Measurements from ENCODE around the gene BCL2L14. TPM values are rescaled to one million over a fixed set of nuclear protein-coding genes. Genes with fewer than 3 reads are reported as not detected.
"Not testable (repeated sequence)": the region's sequence is repeated elsewhere in the genome, so short reads cannot be mapped to it uniquely, and the experiment has no call there.

Gene BCL2L14
- total RNA-seq, 1 donor, result 0.21 TPM

- H3K4me3 ChIP-seq (ENCODE audit: low read length), result no peak overlapping the region
- no peaks in the 10 kb centered on the region for H3K27me3 ChIP-seq (ENCODE audit: insufficient read depth, low read length)
- no peaks in the 10 kb centered on the region for H3K9me3 ChIP-seq (ENCODE audit: low read depth, low read length)
- no peaks in the 10 kb centered on the region for H3K4me1 ChIP-seq (ENCODE audit: insufficient read depth, low read length)
These were observed 44.8 kb downstream of the BCL2L14 start for GRCh38 chr12:12115514-12115913.

GRCh38 chr12:12116677-12117076 lies 45.9 kb downstream of the BCL2L14 start:
- H3K4me1 ChIP-seq (ENCODE audit: insufficient read depth, low read length), result no peaks in the 10 kb centered on the region
- H3K4me3 ChIP-seq (ENCODE audit: low read length), result no peak overlapping the region
- H3K27me3 ChIP-seq (ENCODE audit: insufficient read depth, low read length), result no peaks in the 10 kb centered on the region
- H3K9me3 ChIP-seq (ENCODE audit: low read depth, low read length), result no peaks in the 10 kb centered on the region

- H3K9me3 ChIP-seq (ENCODE audit: low read depth, low read length), result no peaks in the 10 kb centered on the region
- no peak overlapping the region for H3K4me3 ChIP-seq (ENCODE audit: low read length)
- no peaks in the 10 kb centered on the region for H3K4me1 ChIP-seq (ENCODE audit: insufficient read depth, low read length)
- H3K27me3 ChIP-seq (ENCODE audit: insufficient read depth, low read length), result no peaks in the 10 kb centered on the region
These were observed 50.3 kb downstream of the BCL2L14 start for GRCh38 chr12:12121061-12121460.

- no peaks in the 10 kb centered on the region for H3K4me1 ChIP-seq (ENCODE audit: insufficient read depth, low read length)
- H3K27me3 ChIP-seq (ENCODE audit: insufficient read depth, low read length), result no peaks in the 10 kb centered on the region
- no peak overlapping the region for H3K4me3 ChIP-seq (ENCODE audit: low read length)
- H3K9me3 ChIP-seq (ENCODE audit: low read depth, low read length), result no peaks in the 10 kb centered on the region
These were observed 52.4 kb downstream of the BCL2L14 start for GRCh38 chr12:12123036-12123604.

GRCh38 chr12:12126551-12126950 lies 55.8 kb downstream of the BCL2L14 start:
- no peaks in the 10 kb centered on the region for H3K27me3 ChIP-seq (ENCODE audit: insufficient read depth, low read length)
- H3K4me1 ChIP-seq (ENCODE audit: insufficient read depth, low read length), result no peaks in the 10 kb centered on the region
- no peaks in the 10 kb centered on the region for H3K9me3 ChIP-seq (ENCODE audit: low read depth, low read length)
- no peak overlapping the region for H3K4me3 ChIP-seq (ENCODE audit: low read length)

- no peaks in the 10 kb centered on the region for H3K4me1 ChIP-seq (ENCODE audit: insufficient read depth, low read length)
- no peaks in the 10 kb centered on the region for H3K27me3 ChIP-seq (ENCODE audit: insufficient read depth, low read length)
- no peak overlapping the region for H3K4me3 ChIP-seq (ENCODE audit: low read length)
- no peaks in the 10 kb centered on the region for H3K9me3 ChIP-seq (ENCODE audit: low read depth, low read length)
These were observed 56.6 kb downstream of the BCL2L14 start for GRCh38 chr12:12127304-12127703.

- no peaks in the 10 kb centered on the region for H3K4me1 ChIP-seq (ENCODE audit: insufficient read depth, low read length)
- H3K4me3 ChIP-seq (ENCODE audit: low read length), result no peak overlapping the region
- no peaks in the 10 kb centered on the region for H3K9me3 ChIP-seq (ENCODE audit: low read depth, low read length)
- H3K27me3 ChIP-seq (ENCODE audit: insufficient read depth, low read length), result no peaks in the 10 kb centered on the region
These were observed 57.9 kb downstream of the BCL2L14 start for GRCh38 chr12:12128670-12129069.

- Histone ChIP-seq H3K27me3 (ENCODE audit: insufficient read depth, low read length) (no peaks in the 10 kb centered on the region), H3K4me1 (ENCODE audit: insufficient read depth, low read length) (no peaks in the 10 kb centered on the region), H3K4me3 (ENCODE audit: low read length) (no peak overlapping the region), H3K9me3 (ENCODE audit: low read depth, low read length) (no peaks in the 10 kb centered on the region)
These were observed 62.5 kb downstream of the BCL2L14 start for GRCh38 chr12:12133259-12133658.

GRCh38 chr12:12133785-12134184 lies 63.0 kb downstream of the BCL2L14 start:
- no peaks in the 10 kb centered on the region for H3K4me1 ChIP-seq (ENCODE audit: insufficient read depth, low read length)
- H3K27me3 ChIP-seq (ENCODE audit: insufficient read depth, low read length), result no peaks in the 10 kb centered on the region
- H3K9me3 ChIP-seq (ENCODE audit: low read depth, low read length), result no peaks in the 10 kb centered on the region
- no peak overlapping the region for H3K4me3 ChIP-seq (ENCODE audit: low read length)

- Histone ChIP-seq H3K27me3 (ENCODE audit: insufficient read depth, low read length) (no peaks in the 10 kb centered on the region), H3K4me1 (ENCODE audit: insufficient read depth, low read length) (no peaks in the 10 kb centered on the region), H3K4me3 (ENCODE audit: low read length) (no peak overlapping the region), H3K9me3 (ENCODE audit: low read depth, low read length) (no peaks in the 10 kb centered on the region)
These were observed 67.7 kb downstream of the BCL2L14 start for GRCh38 chr12:12138203-12139154.

GRCh38 chr12:12141000-12141399 lies 70.3 kb downstream of the BCL2L14 start:
- no peaks in the 10 kb centered on the region for H3K4me1 ChIP-seq (ENCODE audit: insufficient read depth, low read length)
- H3K9me3 ChIP-seq (ENCODE audit: low read depth, low read length), result no peaks in the 10 kb centered on the region
- no peaks in the 10 kb centered on the region for H3K27me3 ChIP-seq (ENCODE audit: insufficient read depth, low read length)
- no peak overlapping the region for H3K4me3 ChIP-seq (ENCODE audit: low read length)

- not testable (repeated sequence) for H3K9me3 ChIP-seq (ENCODE audit: low read depth, low read length); H3K4me3 ChIP-seq (ENCODE audit: low read length); H3K4me1 ChIP-seq (ENCODE audit: insufficient read depth, low read length); H3K27me3 ChIP-seq (ENCODE audit: insufficient read depth, low read length)
These were observed 73.8 kb downstream of the BCL2L14 start for GRCh38 chr12:12144531-12144930.

- no peaks in the 10 kb centered on the region for H3K9me3 ChIP-seq (ENCODE audit: low read depth, low read length)
- H3K4me3 ChIP-seq (ENCODE audit: low read length), result no peak overlapping the region
- no peaks in the 10 kb centered on the region for H3K4me1 ChIP-seq (ENCODE audit: insufficient read depth, low read length)
- no peaks in the 10 kb centered on the region for H3K27me3 ChIP-seq (ENCODE audit: insufficient read depth, low read length)
These were observed 76.4 kb downstream of the BCL2L14 start for GRCh38 chr12:12147111-12147510.

Data from mononuclear cell (primary cell).